Cardiac fibroblast (primary cell): ENCODE results near the gene FGF12.
"Not testable (repeated sequence)": the region's sequence is repeated elsewhere in the genome, so short reads cannot be mapped to it uniquely, and the experiment has no call there.

Experiments
- DNase-seq, 2 donors: peaks; one replicate each; pipeline versions ENCODE4 v3.0.0 to v3.0.0-alpha.2; 2010; ENCODE audit warnings: low read depth in 2 of 2
- H3K4me3 ChIP-seq, 2 donors: replicated peaks in 1 of 2; 1 replicate in 1 of 2; 2 replicates in 1 of 2; pipeline ENCODE4 v1.5.1; 2011; ENCODE audit warnings: low read depth in 2 of 2, low read length in 2 of 2, mild to moderate bottlenecking in 2 of 2, moderate library complexity in 1 of 2
- CTCF ChIP-seq: IDR thresholded peaks from one replicate; pipeline ENCODE4 v1.5.1; 2011; ENCODE audit warnings: low read depth, mild to moderate bottlenecking, low read length, inconsistent platforms

FGF12 gene

GRCh38 chr3:192718156-192718555, 9.2 kb downstream of the FGF12 start:
- no peak for TF ChIP-seq CTCF
- DNase-seq = no peak

GRCh38 chr3:192715126-192715525, 12.2 kb downstream of the FGF12 start:
- no peak for TF ChIP-seq CTCF
- DNase-seq = no peak
- no peak overlapping the region for H3K4me3 ChIP-seq

More at GRCh38 chr3:192718156-192718555, 9.2 kb downstream of the FGF12 start:
- H3K4me3 ChIP-seq = no peak overlapping the region

GRCh38 chr3:192711126-192711525, 16.2 kb downstream of the FGF12 start:
- DNase-seq, H3K4me3 ChIP-seq: not testable (repeated sequence)

GRCh38 chr3:192710366-192710765, 17.0 kb downstream of the FGF12 start:
- no peak for DNase-seq
- no peak overlapping the region for H3K4me3 ChIP-seq
- no peak for TF ChIP-seq CTCF

GRCh38 chr3:192706272-192706671, 21.1 kb downstream of the FGF12 start:
- no peak overlapping the region for H3K4me3 ChIP-seq
- no peak for DNase-seq
- TF ChIP-seq CTCF = no peak

- DNase-seq = no peak
- TF ChIP-seq CTCF = no peak
- no peak overlapping the region for H3K4me3 ChIP-seq
These were observed 26.5 kb downstream of the FGF12 start for GRCh38 chr3:192700885-192701284.

- no peak overlapping the region for H3K4me3 ChIP-seq
- no peak for DNase-seq
- no peak for TF ChIP-seq CTCF
These were observed 30.3 kb downstream of the FGF12 start for GRCh38 chr3:192696943-192697587.
